GM21723 (cell line): Measurements from ENCODE around the gene MPPE1.

Experiments used
- ATAC-seq: cut with Tn5 transposase; IDR thresholded peaks from one replicate; pipeline ENCODE4 v1.9.1; 2021; ENCODE audit warnings: mild to moderate bottlenecking, moderate library complexity; ENCODE audit not compliant: unreplicated experiment

The MPPE1 gene

DNA sequence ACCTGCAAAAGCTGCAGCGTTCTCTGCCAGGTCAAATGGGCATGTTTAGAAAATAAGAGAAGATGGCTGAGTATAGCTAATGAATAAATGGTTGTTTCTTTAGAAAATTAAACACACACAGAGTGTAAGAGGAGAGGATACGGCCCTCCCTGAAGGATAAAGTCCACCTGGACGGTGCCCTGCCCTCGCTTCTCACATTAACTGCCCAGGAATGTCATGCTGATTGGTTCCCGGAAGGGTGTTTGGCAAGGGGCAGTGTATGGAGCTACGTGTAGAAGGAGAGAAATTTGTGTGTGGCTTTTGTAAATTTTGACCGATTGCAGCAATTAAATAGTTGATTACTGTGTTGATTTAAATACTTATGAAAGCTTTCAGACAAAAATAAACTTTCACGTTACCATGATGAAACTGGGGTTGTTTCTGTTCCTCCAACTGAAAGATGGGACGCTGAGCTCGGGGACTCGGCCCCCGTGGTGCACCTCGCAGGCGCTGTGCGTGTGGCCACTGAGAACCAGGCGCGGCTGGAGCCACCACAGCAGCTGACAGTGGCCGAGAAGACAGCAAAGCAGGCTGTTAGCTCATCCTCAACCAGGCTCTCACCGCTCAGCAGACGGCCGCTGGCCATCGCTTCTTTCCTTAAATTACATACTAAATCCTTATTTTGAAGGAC, 22.7 kb downstream of the MPPE1 start:
- ATAC-seq, result no peak

GRCh38 chr18:11884396-11885030, 23.6 kb downstream of the MPPE1 start:
- no peak for ATAC-seq

GRCh38 chr18:11883153-11883552, 25.0 kb downstream of the MPPE1 start:
- ATAC-seq, result peak; percentile 74

- no peak for ATAC-seq
Observed at GRCh38 chr18:11882636-11883035, 25.5 kb downstream of the MPPE1 start.

- ATAC-seq, result no peak
Observed at GRCh38 chr18:11880586-11881304, 27.4 kb downstream of the MPPE1 start.

DNA sequence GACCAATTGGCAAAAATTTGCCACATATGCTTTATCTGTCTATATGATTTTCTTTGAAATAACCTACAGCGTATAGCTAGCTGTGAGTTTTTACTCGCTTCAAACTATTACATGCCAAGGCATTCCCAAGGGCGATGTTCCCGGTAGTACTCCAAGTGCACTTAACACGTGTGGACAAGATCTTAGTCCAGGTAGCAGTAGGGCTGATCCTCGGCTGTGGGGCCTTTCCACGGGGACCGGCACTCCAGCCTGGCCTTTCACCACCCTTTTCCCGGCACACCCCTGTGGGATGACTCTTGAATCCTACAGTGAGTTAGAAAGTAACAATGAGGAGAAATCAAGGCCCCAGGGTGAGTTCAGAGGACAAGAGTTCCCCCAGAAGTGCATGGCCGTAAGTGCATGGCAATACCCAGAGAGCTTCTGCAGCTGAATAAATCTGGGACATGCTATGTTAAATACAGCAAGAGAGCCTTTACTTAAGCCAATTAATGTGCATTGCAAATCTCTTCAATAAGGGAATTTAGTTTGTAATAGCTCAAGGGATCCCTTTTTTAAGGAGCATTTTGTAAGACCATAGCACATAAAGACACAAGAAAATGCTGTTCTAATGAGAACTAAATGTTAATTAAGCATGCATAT, 30.5 kb downstream of the MPPE1 start:
- ATAC-seq, result no peak

DNA sequence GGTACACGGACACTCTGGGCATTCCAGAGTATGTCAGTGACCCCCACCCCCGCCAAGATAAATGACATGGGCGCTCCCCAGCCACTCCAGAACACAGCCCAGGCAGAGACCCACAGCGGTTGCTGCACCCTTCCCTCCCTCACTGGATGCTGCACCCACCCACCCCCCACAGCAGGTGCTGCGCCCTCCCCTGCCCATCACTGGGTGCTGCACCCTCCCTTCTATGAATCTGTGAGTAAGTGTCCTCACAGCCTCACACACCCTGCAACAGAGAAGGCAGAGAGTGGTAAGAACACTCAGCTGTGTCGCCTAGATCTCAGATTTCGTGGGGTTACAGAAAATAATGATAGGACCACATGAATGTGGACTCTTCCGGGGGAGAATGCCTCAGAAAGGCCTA, 33.4 kb downstream of the MPPE1 start:
- no peak for ATAC-seq

GRCh38 chr18:11873670-11874340, 34.3 kb downstream of the MPPE1 start:
- no peak for ATAC-seq

DNA sequence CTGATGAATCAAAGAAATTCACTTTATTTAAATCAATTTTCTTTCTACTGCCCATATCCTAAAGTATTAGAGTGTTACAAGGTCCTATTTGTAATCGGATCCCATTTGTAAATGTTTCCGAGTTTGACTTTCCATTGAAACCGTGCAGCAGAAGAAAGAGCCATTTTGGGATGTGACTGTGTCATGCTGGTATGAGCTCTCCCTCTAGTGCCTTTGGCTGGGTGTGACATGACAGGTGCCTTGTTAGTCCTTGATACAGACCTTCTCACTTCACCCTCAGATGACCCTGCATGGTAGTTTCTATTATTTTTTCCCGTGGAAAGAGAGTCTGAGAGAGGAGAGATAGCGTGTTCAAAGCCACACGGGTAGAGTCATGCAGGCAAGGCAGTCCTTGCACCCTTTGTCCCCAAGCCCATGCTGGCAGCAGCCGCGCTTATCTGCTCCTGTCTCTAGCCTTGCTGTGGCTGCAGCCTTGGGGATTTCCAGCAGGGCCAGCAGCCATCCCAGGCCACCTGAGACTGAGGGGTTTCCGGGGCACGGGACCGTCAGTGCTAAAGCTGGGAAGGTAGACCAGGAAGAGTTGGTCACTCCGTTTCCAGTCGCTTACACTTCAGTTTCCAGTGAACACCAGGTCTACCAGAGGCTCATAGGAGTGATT, 35.5 kb downstream of the MPPE1 start:
- ATAC-seq, result no peak

DNA sequence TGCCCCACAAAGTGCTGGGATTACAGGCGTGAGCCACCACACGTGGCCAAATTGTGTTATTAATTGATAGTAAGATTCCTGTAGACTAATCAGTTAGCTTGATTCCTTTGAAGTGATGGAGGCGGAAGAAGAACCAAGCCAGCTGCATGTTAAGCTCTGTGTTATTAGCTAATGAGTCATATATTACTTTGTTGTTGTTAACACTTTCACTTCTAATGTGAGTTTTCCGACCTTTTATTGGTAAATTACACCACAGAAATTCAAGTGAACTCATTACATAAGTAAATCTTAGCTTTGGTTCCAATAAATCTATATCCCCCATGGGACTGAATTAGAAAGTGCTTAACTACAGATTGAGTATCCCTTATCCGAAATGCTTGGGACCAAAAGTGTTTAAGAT, 36.6 kb downstream of the MPPE1 start:
- no peak for ATAC-seq

- no peak for ATAC-seq
Observed at GRCh38 chr18:11868230-11868629, 39.9 kb downstream of the MPPE1 start.

- no peak for ATAC-seq
Observed at GRCh38 chr18:11866764-11867163, 41.4 kb downstream of the MPPE1 start.

DNA sequence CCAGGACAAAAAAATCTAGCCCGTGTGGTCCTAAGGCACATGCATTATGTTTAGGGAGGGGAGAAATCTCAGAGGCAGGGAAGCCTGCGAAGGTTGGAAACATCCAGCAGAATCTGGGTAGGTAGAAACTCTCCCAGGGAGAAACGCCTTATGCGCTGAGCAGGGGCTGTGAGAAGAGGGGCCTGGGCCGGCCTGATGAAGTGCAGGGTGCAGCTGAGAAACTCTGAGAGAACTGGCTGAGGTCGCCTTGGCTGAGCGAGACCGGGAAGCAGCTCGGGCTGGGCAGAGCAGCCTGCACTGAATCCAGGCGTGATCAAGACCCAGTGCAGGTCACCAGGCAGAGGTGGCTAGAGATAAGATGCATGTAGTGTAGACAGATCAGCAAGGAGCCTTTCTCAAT, 41.8 kb downstream of the MPPE1 start:
- ATAC-seq, result no peak

DNA sequence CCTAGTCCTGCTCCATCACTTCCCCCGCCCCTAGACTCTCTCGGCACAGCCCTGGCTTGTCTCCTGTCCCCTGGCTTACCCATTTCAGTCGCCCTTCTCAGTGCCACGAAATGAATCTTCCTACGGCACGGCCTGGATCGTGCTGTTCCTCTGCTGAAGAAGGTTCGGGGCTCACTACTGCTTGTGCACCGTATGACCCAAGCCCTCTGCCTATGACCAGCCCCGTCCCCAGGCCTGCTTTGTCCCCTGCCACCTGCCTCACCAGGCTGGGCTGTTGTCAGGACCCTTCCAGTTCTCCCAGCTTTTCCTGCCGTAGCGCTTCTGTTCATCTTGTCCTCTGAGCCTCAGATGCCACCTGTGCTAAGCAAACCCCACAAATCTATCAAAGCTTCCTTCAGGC, 43.0 kb downstream of the MPPE1 start:
- ATAC-seq, result no peak

- no peak for ATAC-seq
Observed at GRCh38 chr18:11864471-11864870, 43.6 kb downstream of the MPPE1 start.

GRCh38 chr18:11862468-11863137, 45.5 kb downstream of the MPPE1 start:
- ATAC-seq, result no peak

DNA sequence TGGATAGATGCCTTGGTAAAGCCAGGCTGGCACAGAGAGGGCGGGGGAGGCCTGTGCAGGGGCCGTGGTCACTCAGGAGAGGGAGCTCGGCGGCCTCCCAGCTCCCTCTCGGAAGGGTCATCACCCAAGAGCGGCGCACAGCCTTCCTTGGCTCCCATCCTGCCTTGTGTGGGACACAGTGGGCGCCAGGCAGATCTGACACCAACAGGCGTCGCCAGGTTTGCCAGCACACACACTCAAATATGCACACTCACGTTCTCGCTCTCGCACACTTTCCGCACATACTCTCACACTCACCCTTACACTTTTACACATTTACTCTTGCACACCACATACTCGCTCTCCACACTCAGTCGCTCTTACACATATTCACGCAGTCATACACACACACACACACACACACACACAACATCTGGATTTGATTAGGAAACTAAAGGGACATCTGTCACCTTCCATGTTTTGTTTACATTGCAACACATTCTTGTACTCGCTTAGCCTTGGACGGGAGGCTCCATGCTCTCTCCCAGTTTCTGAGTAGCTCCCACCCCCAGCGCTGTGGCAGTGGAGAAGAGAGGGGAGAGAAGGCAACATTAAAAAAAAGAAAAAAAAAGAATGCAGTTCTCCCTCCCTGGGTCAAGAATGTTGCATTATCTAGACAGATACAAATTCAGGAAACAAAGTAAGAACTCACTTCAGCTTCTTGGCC, 46.4 kb downstream of the MPPE1 start:
- ATAC-seq, result no peak

- no peak for ATAC-seq
Observed at GRCh38 chr18:11860594-11861450, 47.3 kb downstream of the MPPE1 start.
